Lung microvascular endothelial cell (primary cell): ENCODE measurements around the gene ASH1L. TPM values are rescaled to one million over a fixed set of nuclear protein-coding genes. Genes with fewer than 3 reads are reported as not detected.

ENCODE experiments used
- total RNA-seq: library from RNA; depleted of rRNA; stranded (reverse); fragments of >200 nt; gene quantifications from 2 replicates; pipeline ENCODE4 v1.2.1, GENCODE V29; 2014

The ASH1L gene
- total RNA-seq, 1 donor from 2014 or later: 17.9 TPM

Other genes starting within 250 kb of the ASH1L start
- 7.2 and 9.3 TPM in 2 replicates for gene RUSC1, start 241.9 kb downstream of the ASH1L start, total RNA-seq
- gene MSTO1, start 47.4 kb upstream of the ASH1L start, total RNA-seq: 11.1 and 14.1 TPM in 2 replicates
- gene YY1AP1, start 126.0 kb upstream of the ASH1L start, total RNA-seq: 21.8 and 85.3 TPM in 2 replicates
- 31.2 TPM in 2 replicates for gene DAP3, start 126.3 kb upstream of the ASH1L start, total RNA-seq